Neural progenitor cell (in vitro differentiated cells): ENCODE results near the gene RYR3.

ENCODE experiments used
- CTCF ChIP-seq: fragments of 200-600 bp; sonication (generic); IDR thresholded peaks from 2 replicates; pipeline ENCODE4 v1.5.1; 2017; ENCODE audit warnings: antibody characterized with exemption, mild to moderate bottlenecking
- EZH2 ChIP-seq: fragments of 200-600 bp; sonication (generic); IDR thresholded peaks from 2 replicates; pipeline ENCODE4 v1.6.1; 2017; ENCODE audit warnings: antibody characterized with exemption, mild to moderate bottlenecking, moderate library complexity

- TF ChIP-seq CTCF (peak; percentile 61), EZH2 (no peak)
Observed at GRCh38 chr15:33608714-33609113, 297.9 kb downstream of the RYR3 start.
